Measurements from ENCODE around the gene RBMS3.
"Not testable (repeated sequence)": the region's sequence is repeated elsewhere in the genome, so short reads cannot be mapped to it uniquely, and the experiment has no call there.

Gene RBMS3

GRCh38 chr3:29991198-29991597 is 710.3 kb downstream of the RBMS3 start:
- DNase-seq, result no peak

GRCh38 chr3:30002797-30003196 is 721.9 kb downstream of the RBMS3 start:
- DNase-seq, result no peak

- no peak for DNase-seq
Measured at GRCh38 chr3:30003741-30004140, 722.9 kb downstream of the RBMS3 start.

- DNase-seq, result no peak
Measured at GRCh38 chr3:30004481-30004880, 723.6 kb downstream of the RBMS3 start.

- no peak for DNase-seq
Measured at GRCh38 chr3:30006111-30006510, 725.2 kb downstream of the RBMS3 start.

GRCh38 chr3:30007668-30008067 is 726.8 kb downstream of the RBMS3 start:
- DNase-seq, result no peak

GRCh38 chr3:30011237-30011803 is 730.4 kb downstream of the RBMS3 start:
- no peak for DNase-seq

- DNase-seq, result peak; percentile 74
Measured at GRCh38 chr3:30012941-30013543, 732.2 kb downstream of the RBMS3 start.

- DNase-seq, result no peak
Measured at GRCh38 chr3:30017901-30018300, 737.0 kb downstream of the RBMS3 start.

- no peak for DNase-seq
Measured at GRCh38 chr3:30020380-30020779, 739.5 kb downstream of the RBMS3 start.

- no peak for DNase-seq
Measured at GRCh38 chr3:30024466-30024865, 743.6 kb downstream of the RBMS3 start.

GRCh38 chr3:30026851-30027250 is 746.0 kb downstream of the RBMS3 start:
- DNase-seq, result no peak

- no peak for DNase-seq
Measured at GRCh38 chr3:30034246-30034991, 753.5 kb downstream of the RBMS3 start.

- DNase-seq, result no peak
Measured at GRCh38 chr3:30035935-30036567, 755.2 kb downstream of the RBMS3 start.

- no peak for DNase-seq
Measured at GRCh38 chr3:30040126-30040525, 759.3 kb downstream of the RBMS3 start.

GRCh38 chr3:30041481-30041880 is 760.6 kb downstream of the RBMS3 start:
- not testable (repeated sequence) for DNase-seq

GRCh38 chr3:30042274-30042859 is 761.5 kb downstream of the RBMS3 start:
- peak; percentile 75 for DNase-seq

GRCh38 chr3:30042916-30043555 is 762.2 kb downstream of the RBMS3 start:
- DNase-seq, result no peak

- no peak for DNase-seq
Measured at GRCh38 chr3:30044515-30044914, 763.6 kb downstream of the RBMS3 start.

- DNase-seq, result no peak
Measured at GRCh38 chr3:30048431-30048830, 767.6 kb downstream of the RBMS3 start.

GRCh38 chr3:30050116-30050515 is 769.2 kb downstream of the RBMS3 start:
- not testable (repeated sequence) for DNase-seq

GRCh38 chr3:30059240-30059639 is 778.4 kb downstream of the RBMS3 start:
- DNase-seq, result no peak

Measured in activated effector memory CD4-positive, alpha-beta T cell treated with anti-CD3 and anti-CD28 coated beads, Interleukin-2, amount 50 U/mL, for 16 hours (primary cell).